NT2/D1 (cell line): ENCODE measurements around the gene GREM1.

Source experiments
- SUZ12 ChIP-seq: IDR thresholded peaks from 2 replicates; pipeline ENCODE4 v1.6.1; 2011; ENCODE audit not compliant: insufficient read length, insufficient read depth; ENCODE audit errors: extremely low read depth
- YY1 ChIP-seq: IDR thresholded peaks from 2 replicates; pipeline ENCODE4 v1.6.1; 2011; ENCODE audit not compliant: insufficient read length, insufficient read depth
- ZNF274 ChIP-seq: IDR thresholded peaks from 2 replicates; pipeline ENCODE4 v1.6.1; 2011; ENCODE audit warnings: mild to moderate bottlenecking, low read depth, low read length

GRCh38 chr15:32721596-32721995, 3.8 kb downstream of the GREM1 start:
- no peak for TF ChIP-seq YY1
- TF ChIP-seq ZNF274, result no peak
- no peak for TF ChIP-seq SUZ12
